ENCODE data around the gene ANTXR1.
"Not testable (repeated sequence)": the region's sequence is repeated elsewhere in the genome, so short reads cannot be mapped to it uniquely, and the experiment has no call there.

Gene ANTXR1

DNA sequence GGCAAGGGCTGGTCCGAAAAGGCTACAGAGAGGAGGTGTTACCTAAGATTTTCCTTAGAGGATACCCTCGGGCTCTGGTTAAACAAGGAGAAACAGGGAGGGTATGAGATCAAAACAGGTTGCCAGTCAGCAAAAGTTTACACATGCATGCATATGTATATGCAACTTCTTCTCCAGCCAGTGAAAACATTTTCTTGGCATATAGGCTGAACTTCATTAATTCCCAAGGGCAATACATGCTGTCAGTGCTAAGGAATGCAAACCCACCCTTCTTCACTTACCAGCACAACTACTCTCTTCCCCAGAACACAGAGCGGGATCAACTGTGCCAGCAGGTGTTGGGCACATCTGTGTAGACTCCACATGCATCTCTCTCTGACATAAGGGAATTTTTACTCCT lies 198.1 kb downstream of the ANTXR1 start:
- DNase-seq (ENCODE audit: low spot score): no peak

- DNase-seq (ENCODE audit: low spot score): no peak
Observed at GRCh38 chr2:69211686-69212085, 198.7 kb downstream of the ANTXR1 start.

DNA sequence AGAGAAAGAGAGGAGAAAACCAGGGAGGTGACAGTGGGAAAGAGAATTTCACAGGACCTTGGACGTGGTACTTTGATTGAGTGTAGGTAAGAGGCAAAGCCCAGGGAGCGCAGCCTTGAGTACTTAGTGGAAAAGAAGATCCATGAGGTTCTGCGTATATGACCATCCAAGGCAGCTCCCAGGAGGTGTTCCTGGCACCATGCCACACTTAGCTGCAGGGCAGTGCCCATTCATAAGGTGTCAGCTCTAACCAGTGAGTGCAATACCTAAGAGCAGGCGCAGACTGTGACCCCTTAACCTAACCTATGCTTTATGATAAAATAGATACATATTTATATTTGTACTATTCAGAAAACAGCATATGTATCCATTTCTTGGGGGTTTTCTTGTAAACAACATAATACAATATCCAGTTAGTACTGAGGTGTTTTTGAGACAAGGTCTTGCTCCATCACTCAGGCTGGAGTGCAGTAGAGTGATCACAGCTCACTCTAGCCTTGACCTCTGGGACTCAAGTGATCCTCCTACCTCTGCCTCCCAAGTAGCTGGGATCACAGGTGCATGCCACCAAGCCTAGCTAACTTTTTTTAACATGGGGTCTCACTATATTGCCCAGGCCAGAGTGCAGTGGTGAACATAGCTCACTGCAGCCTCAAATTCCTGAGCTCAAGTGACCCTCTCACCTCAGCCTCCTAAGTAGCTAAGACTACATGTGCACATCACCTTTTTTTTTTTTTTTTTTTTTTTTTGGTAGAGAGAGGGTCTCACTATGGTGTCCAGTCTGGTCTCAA lies 199.5 kb downstream of the ANTXR1 start:
- no peak for DNase-seq (ENCODE audit: low spot score)

- DNase-seq (ENCODE audit: low spot score): no peak
Observed at GRCh38 chr2:69213201-69213600, 200.2 kb downstream of the ANTXR1 start.

DNA sequence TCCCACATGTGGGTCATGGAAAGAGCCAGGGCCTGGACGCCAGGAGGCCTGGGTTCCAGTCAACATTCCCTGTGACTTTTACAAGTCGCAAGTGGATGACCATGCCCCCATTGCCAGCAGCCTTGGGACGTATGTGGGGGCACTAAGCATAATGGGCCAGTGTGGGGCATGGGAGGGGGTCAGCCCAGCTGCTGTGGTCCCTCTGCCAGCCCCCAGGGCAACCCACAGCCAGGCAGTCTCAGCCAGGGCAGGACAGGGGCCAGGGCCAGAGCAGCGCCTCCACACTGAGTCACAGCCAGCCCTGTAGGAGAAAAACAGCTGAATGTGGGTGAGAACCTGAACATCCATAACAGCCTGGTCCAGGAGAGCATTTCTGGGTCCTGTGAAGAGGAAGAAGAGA lies 200.8 kb downstream of the ANTXR1 start:
- DNase-seq (ENCODE audit: low spot score): no peak

- DNase-seq (ENCODE audit: low spot score): no peak
Observed at GRCh38 chr2:69214898-69215297, 201.9 kb downstream of the ANTXR1 start.

- no peak for DNase-seq (ENCODE audit: low spot score)
Observed at GRCh38 chr2:69216535-69217332, 203.8 kb downstream of the ANTXR1 start.

DNA sequence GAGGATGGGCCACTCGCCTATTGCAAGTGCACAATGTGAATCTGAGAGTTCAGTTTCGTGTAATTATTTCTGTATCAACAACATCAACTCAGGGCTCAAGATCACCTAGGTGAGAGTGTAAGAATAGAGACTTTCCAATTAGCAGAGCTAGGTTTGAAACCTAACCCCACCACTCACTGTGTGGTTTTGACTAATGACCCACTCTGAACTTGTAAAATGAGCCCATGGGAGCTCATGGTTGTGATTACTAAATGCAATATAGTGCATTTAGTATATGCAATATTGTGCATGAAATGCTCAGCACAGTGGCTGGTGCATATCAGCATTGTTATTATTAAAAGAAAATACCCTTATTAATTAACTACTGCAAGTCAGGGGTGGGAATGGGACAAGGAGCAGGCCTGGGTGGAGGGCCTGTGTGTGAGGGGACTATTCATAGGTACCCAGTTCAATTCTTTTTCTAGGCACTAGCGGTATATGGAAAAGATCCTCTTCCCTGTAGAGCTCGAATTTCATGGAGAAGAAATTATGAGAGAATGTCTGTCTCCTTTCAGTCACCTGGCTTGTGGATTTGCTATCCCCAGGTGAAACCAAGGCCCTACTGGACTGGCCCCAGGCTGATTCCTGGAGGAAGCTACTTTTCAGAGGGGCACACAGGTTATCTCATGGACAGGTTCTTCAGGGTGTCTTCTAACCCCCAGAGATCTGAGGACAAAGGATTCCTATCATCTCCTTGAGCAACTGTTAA lies 204.5 kb downstream of the ANTXR1 start:
- no peak for DNase-seq (ENCODE audit: low spot score)

- no peak for DNase-seq (ENCODE audit: low spot score)
Observed at GRCh38 chr2:69221512-69221911, 208.5 kb downstream of the ANTXR1 start.

- no peak for DNase-seq (ENCODE audit: low spot score)
Observed at GRCh38 chr2:69221960-69222751, 209.2 kb downstream of the ANTXR1 start.

DNA sequence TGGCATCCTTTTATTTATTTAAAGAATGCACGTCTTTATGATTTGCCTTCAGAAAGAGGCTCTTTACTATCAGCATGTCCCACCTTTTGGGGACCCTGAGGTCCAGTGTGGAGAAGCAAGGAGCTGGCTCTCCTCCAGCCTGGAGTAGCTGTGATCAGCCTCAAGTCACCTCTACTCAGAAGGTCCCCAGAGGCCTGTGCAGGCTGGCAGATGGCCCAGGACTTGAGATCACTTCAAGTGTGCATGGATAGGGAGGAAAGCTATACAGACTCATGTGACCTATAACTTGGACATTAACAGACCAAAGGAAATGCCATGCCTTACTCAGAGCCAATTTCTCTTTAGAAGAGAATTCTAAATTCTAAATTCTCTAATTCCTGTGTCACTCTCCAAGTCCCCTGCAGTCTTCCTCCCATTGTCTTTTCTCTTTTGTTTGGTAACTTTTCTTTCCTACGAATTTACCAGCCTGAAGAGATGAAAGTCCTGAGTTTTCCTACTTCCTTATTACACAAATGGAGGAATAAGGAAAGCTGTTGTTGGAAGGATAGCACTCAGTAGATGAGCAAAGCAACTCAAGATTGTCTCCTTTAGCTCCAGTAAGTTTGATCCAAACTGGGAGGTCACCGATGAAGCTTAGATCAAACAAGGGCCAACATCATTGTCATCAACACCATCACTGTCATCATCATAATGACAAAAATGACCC lies 210.1 kb downstream of the ANTXR1 start:
- no peak for DNase-seq (ENCODE audit: low spot score)

GRCh38 chr2:69223759-69224511 lies 211.0 kb downstream of the ANTXR1 start:
- no peak for DNase-seq (ENCODE audit: low spot score)

DNA sequence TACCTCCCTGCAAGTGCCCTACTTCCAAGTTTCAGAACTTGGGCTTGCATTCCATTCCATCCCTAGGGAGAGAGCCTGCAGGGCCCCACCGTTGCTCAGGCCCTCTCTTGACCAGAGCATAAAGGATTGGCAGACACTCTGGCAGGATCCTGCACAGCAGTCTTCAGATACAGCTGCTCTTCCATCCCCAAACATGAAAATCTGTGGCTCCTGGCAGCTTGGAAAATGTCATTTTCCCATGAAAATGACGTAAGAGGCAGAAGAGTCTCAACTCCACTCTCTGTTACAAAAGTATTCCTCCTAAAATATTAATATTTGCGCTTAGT lies 211.5 kb downstream of the ANTXR1 start:
- no peak for DNase-seq (ENCODE audit: low spot score)

GRCh38 chr2:69225933-69226332 lies 213.0 kb downstream of the ANTXR1 start:
- DNase-seq (ENCODE audit: low spot score): no peak

DNA sequence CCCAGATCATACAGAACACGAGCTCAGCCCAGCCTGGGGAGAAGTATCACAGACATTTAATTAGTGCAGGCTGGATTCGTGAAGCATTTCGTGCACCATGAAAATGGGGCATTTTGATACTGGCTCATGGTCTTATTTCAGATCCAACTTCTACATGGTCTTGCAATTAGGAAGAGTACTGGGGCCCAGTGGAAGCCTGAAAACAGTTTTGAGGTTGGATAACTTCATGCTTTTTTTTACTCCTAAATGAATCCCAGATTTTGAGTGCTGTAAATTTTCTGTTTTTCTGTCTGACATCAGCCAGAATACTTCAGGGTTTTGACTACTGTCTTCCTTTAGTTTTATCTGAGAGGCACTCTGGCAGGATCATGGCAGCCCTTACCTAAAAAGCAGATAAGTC lies 213.9 kb downstream of the ANTXR1 start:
- no peak for DNase-seq (ENCODE audit: low spot score)

DNA sequence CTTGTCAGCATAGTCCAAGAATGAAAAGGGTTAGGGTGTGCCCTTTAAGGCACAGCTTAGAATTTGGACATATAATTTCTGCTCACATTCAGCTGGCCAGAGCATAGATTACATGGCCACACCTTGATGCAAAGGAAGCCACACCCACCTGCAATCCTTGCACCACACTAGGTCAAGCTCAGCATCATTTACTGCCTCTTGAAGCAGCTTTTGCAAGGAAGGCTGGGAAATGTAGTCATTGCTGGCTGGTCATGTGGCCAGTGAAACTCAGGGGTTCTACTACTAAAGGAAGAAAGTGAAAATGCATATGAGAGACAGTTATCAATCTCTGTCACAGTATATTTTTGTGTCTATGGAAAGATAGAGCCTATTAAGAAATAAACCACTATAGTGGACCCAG lies 214.7 kb downstream of the ANTXR1 start:
- no peak for DNase-seq (ENCODE audit: low spot score)

GRCh38 chr2:69230946-69231345 lies 218.0 kb downstream of the ANTXR1 start:
- DNase-seq (ENCODE audit: low spot score): not testable (repeated sequence)

GRCh38 chr2:69231612-69232277 lies 218.8 kb downstream of the ANTXR1 start:
- no peak for DNase-seq (ENCODE audit: low spot score)

GRCh38 chr2:69235835-69236234 lies 222.9 kb downstream of the ANTXR1 start:
- not testable (repeated sequence) for DNase-seq (ENCODE audit: low spot score)

GRCh38 chr2:69237070-69237670 lies 224.2 kb downstream of the ANTXR1 start:
- no peak for DNase-seq (ENCODE audit: low spot score)
